Head of caudate nucleus (tissue), 42 donors: ENCODE measurements around the gene MAML3.

Experiments
- DNase-seq, 42 donors: peaks; one replicate each; pipeline versions ENCODE4 v3.0.0 to v3.0.0-alpha.2; 2020 to 2021; ENCODE audit warnings: mixed read lengths in 7 of 42
- intact Hi-C: fragments of 100-400 bp; cut with DNase I; formaldehyde crosslinking; loops from one replicate; pipeline ENCODE4 v1.15.0; 2022

MAML3 gene

DNA sequence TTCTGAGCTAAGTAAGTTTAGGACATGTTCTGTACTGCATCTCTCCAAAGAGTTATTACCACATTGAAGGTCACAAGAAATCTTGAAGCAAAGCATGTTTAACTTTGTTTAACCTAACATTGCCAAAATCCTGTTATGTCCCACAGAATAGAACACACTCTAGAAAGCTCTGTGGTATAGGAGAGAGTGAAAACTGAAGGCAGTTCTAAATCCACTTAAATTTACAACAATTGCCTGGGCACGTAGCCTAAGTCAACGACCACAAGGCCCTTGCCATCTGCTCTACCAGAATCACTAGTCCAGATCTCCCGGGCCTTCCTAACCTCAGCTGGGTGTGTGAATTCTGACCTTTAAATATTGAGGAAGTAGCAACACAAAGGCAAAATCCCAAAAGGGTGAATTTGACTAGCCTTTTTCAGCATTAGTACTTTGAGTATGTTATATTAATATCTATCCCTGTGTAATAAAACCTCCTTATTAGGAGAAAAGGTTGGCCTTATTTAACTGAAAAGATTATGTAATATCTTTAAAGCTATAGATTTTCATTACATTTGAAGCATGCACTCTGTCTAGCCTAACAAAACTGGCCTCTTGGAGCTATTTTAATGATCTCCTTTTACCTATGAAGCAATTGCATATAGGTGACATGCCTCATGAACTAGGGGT, 4.5 kb upstream of the MAML3 start:
- DNase-seq, result no peak
- intact Hi-C loops, result loop anchor here (10.0 kb wide), 2 partner anchors 144 to 186 kb away; no protein-coding TSS in a partner anchor

DNA sequence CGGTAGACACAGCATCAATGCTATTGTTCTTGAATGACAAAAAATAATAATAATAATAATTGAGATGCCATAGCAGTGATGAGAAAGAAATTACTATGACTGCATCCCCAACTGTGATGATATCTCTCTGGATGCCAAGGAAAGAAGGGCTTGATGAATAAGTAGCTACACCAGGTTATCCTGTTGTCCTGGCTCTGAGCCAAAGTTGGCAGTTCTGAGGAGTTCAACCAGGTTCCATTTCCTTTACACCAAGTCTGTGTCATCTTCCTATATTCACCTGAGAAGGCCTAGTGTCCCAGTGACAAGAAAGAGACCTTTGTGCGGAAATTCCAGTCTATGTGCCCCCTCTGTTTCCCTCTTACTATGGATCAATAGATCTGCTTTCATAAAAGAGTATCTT, 3.4 kb upstream of the MAML3 start:
- intact Hi-C loops, result loop anchor here (10.0 kb wide), 2 partner anchors 143 to 187 kb away; no protein-coding TSS in a partner anchor

DNA sequence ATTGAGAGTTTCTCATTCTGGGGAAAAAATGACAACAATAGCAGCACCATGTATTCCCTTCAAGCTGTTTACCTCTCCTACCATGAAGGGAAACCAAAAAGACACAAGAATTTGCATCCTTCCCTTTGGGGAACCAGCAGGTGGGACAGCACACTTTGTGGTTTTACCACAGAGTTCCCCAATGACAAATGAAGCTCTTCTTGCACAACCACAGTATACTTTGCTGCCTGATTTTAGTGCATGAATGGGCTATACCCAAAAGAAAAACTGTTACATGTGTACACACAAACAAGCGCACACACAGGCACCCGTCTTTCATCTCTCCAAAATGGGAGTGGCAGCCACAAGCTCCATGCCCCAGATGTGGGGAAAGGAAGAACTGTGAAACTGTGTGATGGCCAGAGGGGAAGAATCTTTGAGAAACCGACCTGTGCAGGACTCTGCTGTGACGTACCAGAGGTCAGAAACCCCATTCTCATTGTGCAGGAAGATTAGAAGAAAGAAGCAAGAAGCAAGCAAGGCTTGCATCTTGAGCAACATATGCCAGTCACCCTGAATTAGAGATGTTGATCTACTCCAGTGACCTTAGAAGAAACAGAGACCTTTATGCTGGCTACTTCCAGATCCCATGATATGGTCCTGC, 2.7 kb upstream of the MAML3 start:
- no peak for DNase-seq
- intact Hi-C loops, result loop anchor here (10.0 kb wide), 2 partner anchors 142 to 188 kb away; no protein-coding TSS in a partner anchor

More for the DNA sequence above, 3.4 kb upstream of the MAML3 start:
- DNase-seq, result no peak

GRCh38 chr4:140154572-140154891, 548 bp upstream of the MAML3 start:
- intact Hi-C loops, result loop anchor here (5.0 to 10.0 kb wide), 4 partner anchors 102 to 417 kb away; no protein-coding TSS in a partner anchor
- no peak for DNase-seq

DNA sequence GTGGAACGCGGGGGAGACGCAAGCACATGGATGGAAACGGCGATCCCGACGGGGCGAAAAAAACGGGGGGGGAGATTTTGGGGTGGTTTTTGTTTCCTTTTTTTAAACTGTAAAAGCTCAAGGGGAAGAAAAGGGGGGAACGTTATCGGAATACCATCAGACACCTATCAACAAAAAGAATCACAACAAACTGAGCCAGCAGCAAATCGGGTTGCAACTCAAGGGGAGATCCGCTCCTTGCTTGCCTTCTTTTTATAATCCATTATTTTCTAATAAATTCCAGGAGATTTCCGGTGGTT, 616 bp downstream of the MAML3 start:
- intact Hi-C loops, result loop anchor here (5.0 to 10.0 kb wide), 4 partner anchors 101 to 416 kb away; no protein-coding TSS in a partner anchor
- DNase-seq, result peak in 2 of 42 donors; percentile 16 to 30

DNA sequence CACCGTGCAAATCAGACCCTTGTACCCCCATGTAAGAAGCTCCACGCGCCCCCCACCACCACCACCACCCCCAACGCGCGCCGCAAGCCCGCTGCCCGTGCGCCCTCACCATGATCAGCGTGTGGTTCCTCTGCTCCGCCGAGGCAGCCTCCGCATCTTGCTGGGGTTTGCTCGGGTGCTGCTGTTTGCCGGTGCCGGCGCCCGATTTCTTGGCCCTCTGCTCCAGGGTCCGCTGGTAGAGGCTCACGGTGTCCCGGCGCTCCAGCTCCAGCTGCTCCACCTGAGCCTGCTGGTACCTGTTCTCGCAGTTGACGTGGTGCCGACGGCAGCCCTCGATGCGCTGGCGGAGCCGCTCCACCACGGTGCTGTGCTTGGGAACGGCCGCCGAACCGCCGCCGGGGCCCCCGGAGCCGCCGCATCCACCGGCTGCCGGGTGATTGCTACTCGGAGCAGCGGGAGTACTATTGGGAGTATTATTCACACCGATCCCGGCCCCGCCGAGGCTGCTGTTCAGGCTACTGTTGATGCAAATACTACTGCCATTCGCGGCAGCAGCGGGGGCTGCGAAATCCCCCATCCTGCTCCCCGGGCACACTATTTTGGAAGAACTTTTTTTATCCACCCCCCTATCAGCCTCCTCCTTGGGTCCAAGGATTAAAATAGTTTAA, 1.1 kb downstream of the MAML3 start:
- peak; percentile 32 to 85 (median 69) for DNase-seq
- intact Hi-C loops, result loop anchor here (5.0 to 10.0 kb wide), 4 partner anchors 101 to 416 kb away; no protein-coding TSS in a partner anchor

DNA sequence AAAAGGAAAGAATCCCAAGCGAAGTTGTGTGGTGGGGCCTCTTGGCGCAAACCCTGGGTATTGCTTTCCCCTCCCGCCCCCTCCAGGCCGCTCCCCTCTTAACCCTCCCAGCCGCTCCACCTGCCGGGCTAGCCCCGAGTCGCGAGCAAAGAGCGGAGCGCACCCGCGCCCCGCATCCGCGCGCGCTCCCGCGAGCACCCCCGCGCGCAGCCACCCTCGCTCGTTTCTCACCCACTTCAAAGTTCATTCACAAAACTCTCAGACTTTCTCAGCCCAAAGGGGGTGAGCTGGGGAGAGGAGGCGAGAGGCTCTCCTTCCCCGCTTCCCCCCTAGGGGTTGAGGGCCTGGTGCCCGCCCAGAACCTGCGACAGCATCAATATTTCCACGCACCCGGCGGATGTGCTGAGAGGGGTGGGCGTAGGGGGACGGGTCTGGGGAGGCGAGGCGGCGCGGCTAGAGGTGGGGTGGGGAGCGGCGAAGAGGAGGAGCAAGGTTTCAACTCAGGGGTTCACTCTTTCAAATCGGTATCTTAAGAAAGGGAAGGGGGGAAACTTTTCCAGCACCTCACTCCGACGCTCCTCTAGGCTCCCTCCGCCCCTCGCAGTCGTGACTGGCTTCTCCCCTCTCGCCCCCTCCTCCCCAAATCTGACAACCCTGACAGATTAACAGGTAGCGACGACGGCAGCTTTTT, 1.8 kb downstream of the MAML3 start:
- intact Hi-C loops, result loop anchor here (5.0 to 10.0 kb wide), 4 partner anchors 100 to 415 kb away; no protein-coding TSS in a partner anchor
- DNase-seq, result peak; percentile 7 to 86 (median 72)

GRCh38 chr4:140151699-140152012, 2.3 kb downstream of the MAML3 start:
- peak in 38 of 42 donors; percentile 31 to 80 (median 62) for DNase-seq
- intact Hi-C loops, result loop anchor here (2.0 to 10.0 kb wide), 6 partner anchors 55 to 414 kb away; no protein-coding TSS in a partner anchor

DNA sequence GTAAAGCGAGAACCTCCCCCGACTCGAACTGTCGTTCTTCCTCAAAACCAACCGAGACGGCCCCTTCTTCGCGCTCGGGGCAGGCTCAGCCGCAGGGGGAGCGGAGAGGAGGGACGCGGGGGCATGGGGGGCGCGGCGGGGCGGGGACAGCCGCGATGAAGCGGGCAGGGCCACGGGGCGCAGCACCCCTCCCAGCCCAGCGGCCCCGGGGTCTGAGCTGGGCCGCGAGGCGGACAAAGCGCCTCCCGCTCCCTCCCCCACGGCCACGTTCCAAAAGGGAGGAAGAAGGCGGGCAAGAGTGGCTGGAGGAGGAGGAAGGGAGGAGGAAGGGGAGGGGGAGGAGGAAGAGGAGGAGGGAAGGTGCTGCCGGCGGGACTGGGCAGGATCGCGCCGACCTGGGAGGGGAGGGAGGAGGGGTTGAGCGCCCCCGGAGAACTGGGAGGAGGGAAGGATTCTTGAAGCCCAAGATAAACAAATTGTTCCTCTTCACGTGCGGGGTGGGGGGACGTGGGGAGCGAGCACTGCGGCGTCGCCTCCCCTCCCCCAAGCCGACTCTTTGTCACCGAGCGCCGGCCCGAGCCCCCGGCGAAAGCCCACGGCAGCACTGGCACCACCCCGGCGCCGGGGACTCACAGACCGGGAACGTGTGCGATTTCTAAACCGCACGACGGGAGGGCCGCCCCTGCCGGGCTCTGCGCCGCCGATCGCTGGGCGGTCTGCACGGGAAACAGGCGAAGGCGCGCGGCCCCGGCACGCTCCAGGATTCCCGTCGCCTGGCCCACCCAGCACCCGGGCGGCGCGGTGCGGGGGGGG, 2.9 kb downstream of the MAML3 start:
- intact Hi-C loops, result loop anchor here (2.0 to 10.0 kb wide), 6 partner anchors 54 to 414 kb away; no protein-coding TSS in a partner anchor
- peak; percentile 26 to 87 (median 73) for DNase-seq

GRCh38 chr4:140150636-140150885, 3.4 kb downstream of the MAML3 start:
- intact Hi-C loops, result loop anchor here (2.0 to 10.0 kb wide), 6 partner anchors 54 to 413 kb away; no protein-coding TSS in a partner anchor
- DNase-seq, result peak in 21 of 42 donors; percentile 26 to 84 (median 66)

DNA sequence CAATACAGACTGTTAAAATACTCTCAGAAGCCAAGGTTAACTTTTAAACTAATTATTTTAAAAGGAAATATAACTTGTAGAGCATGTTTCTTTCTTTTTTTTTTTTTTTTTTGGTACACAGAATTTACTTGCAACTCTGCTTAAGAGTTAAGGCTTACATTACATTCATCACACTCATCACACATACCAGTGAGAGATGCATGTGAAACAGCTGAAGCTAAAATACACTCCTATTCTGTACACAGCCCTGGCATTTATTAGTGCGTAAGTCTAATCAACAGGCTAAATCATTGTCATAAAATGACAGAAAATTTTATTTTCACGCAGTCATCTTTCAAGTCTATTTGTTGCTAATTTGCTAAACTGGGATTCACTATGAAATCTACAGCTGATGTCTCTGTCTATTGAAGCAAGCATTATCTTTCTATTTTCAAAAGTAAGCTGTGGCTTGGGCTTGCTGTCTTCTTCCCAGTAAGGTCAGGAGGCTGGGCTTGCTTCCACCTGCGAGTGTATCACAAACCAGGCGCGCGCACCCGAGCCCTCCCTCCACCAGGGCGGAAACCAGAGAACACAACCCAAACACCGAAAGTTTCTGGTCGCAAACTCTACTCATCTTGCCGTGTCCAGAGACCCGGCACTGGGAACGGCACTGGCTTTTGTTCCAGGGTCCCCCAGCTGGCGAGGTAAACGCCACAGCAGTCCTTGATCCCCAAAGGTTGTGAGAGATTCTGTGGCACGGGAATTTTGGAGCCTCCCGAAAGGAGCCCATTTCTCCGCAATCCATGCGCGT, 3.9 kb downstream of the MAML3 start:
- peak; percentile 41 to 87 (median 65) for DNase-seq
- intact Hi-C loops, result loop anchor here (2.0 to 10.0 kb wide), 7 partner anchors 43 to 413 kb away; no protein-coding TSS in a partner anchor

DNA sequence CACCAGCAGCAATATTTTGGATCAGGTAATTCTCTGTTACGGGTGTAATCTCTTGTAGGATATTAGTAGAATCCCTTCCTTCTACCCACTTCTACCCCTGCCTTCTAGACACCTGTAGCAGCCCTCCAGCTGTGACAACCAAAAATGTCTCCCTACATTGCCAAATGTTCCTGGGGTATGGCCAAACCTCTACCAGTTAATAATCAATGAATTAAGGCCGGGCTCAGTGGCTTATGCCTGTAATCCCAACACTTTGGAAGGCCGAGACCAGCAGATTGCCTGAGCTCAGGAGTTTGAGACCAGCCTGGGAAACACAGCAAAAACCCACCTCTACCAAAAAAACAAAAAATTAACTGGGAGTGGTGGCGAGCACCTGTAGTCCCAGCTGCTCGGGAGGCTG, 9.9 kb downstream of the MAML3 start:
- DNase-seq, result no peak
- intact Hi-C loops, result no loop called here

DNA sequence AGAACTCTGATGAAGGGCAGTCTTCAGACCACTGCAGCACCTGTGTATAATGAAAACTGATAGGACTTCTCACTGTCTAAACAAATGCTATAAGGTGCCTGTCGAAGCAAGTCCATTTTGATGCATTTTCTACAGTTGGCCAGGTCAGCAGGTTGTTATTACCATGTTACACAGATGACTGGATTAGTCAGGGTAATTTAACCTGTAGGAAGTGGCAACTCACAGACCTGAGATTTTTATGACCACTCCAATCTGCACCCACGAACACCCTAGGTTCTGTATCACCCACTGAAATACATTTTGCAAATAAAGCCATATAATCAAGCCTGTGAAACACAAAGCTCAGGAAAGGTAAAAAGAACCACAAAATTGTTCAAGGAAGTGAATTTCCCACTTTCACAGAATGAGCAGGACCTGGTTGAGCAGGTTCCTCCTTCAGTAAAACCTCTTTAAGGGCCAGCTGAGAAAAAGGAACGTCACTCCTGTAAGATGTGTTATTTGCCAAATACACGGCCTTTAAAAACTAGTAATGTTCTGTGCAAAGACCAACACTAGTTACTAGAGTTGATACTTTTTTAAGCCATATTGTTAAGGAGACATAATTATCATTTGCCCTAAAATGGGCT, 12.7 kb downstream of the MAML3 start:
- DNase-seq, result no peak
- intact Hi-C loops, result no loop called here

DNA sequence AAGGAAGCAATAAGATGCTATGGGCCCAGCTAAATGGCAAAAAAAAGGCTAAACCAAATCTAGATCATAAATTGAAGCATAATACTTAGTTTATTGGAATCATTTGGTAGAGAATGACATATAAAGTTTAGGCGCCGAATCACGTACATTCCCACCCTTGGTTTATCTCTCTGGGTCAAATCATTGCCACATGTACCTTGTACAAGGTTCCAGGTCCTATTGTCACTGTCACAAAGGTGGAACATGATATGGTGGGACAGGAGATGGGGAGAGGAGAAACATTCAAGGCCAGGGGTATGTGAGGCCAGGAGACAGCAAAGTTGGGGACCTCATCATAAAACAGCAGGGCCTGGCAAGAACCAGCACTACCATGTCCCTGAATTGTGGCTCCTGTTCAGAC, 13.4 kb downstream of the MAML3 start:
- intact Hi-C loops, result no loop called here
- DNase-seq, result no peak

DNA sequence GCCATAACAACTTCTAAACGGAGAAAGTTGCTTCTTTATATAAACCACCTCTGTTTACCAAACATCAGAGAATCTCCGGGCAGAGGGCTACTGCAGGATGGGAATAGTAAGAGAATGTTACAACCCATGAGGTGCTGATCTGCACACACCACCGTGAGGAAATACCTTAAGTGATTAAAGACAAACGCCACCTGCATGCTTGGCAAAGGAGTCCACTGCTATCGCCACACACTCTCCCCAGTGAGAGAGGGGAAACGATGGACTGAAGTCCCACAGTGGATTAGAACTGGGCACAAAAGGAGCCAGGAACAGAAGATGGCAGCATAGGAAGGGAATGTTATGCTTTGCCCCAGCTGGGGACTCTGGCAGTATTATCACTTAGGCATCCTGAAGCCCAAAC, 15.6 kb downstream of the MAML3 start:
- intact Hi-C loops, result no loop called here
- no peak for DNase-seq

DNA sequence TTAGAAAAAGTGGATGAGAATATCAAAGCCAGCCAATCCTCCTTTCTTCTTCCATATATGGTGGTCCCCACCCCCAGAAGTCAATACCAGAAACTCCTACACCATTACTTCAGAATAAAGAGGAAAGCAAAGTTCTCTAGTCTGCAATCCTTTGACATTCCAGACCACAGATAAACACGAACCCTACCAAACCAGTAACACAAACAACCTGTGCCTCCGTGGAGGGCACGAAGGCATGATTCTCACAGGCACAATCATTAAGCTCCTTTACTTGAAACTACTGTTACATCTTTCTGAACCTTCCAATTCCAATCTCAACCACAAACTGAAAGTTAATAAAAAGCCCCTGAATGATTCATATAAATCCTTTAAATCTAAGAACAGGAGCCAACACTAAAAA, 16.3 kb downstream of the MAML3 start:
- DNase-seq, result no peak
- intact Hi-C loops, result no loop called here

GRCh38 chr4:140136509-140136908, 17.5 kb downstream of the MAML3 start:
- DNase-seq, result no peak
- intact Hi-C loops, result no loop called here
